Stimulated activated naive B cell treated with anti-CD40 and anti-IgM and Interleukin-4, amounts not matched to agents 10 μg/mL and 1 μg/mL and 100 μg/mL, for 72 hours (primary cell): Measurements from ENCODE around the gene BMP8A.
"Not testable (repeated sequence)": the region's sequence is repeated elsewhere in the genome, so short reads cannot be mapped to it uniquely, and the experiment has no call there.

Source experiments
- ATAC-seq, 2 donors: fragments of 150-1000 bp; cut with Tn5 transposase; replicated peaks; 2 replicates each; pipeline ENCODE4 v1.10.0; 2021; ENCODE audit warnings: moderate library complexity in 1 of 2
- DNase-seq: peaks from one replicate; pipeline ENCODE4 v3.0.0; 2021
- H3K27ac Mint-ChIP-seq: one replicate; pipeline ENCODE4 v1.8.0; 2022; ENCODE audit warnings: mild to moderate bottlenecking, mixed read lengths
- H3K27me3 Mint-ChIP-seq, 2 donors: one replicate each; pipeline ENCODE4 v1.8.0; 2022; ENCODE audit warnings: mixed read lengths in 2 of 2
- H3K36me3 Mint-ChIP-seq, 2 donors: one replicate each; pipeline ENCODE4 v1.8.0; 2022; ENCODE audit warnings: mixed read lengths in 2 of 2, mild to moderate bottlenecking in 1 of 2
- H3K4me1 Mint-ChIP-seq, 2 donors: one replicate each; pipeline ENCODE4 v1.8.0; 2022; ENCODE audit warnings: mixed read lengths in 2 of 2, mild to moderate bottlenecking in 1 of 2
- H3K4me3 Mint-ChIP-seq, 2 donors: one replicate each; pipeline ENCODE4 v1.8.0; 2022; ENCODE audit warnings: mild to moderate bottlenecking in 2 of 2, mixed read lengths in 2 of 2, moderate library complexity in 1 of 2
- H3K9me3 Mint-ChIP-seq, 2 donors: one replicate each; pipeline ENCODE4 v1.8.0; 2022; ENCODE audit warnings: mixed read lengths in 2 of 2, mild to moderate bottlenecking in 1 of 2

BMP8A gene

GRCh38 chr1:39490596-39491145 lies 765 bp upstream of the BMP8A start:
- no peaks in the 10 kb centered on the region for H3K9me3 Mint-ChIP-seq
- peak overlapping the region; percentile 95 for H3K27ac Mint-ChIP-seq
- peaks cover 25 to 29% of the 10 kb centered on the region in 2 donors for H3K27me3 Mint-ChIP-seq
- peak; percentile 18 to 30 for ATAC-seq
- peak overlapping the region; percentile 74 for H3K4me3 Mint-ChIP-seq
- H3K4me1 Mint-ChIP-seq = peaks cover 3 to 26% of the 10 kb centered on the region in 2 donors
- no peak for DNase-seq
- peaks cover 1 to 11% of the 10 kb centered on the region in 2 donors for H3K36me3 Mint-ChIP-seq

- Mint-ChIP-seq H3K4me1 (peaks cover 3 to 26% of the 10 kb centered on the region in 2 donors), H3K4me3 (peak overlapping the region; percentile 73 to 78), H3K27me3 (peaks cover 26 to 36% of the 10 kb centered on the region in 2 donors), H3K27ac (peak overlapping the region; percentile 42)
- not testable (repeated sequence) for ATAC-seq, DNase-seq, H3K9me3 Mint-ChIP-seq, H3K36me3 Mint-ChIP-seq
Observed at GRCh38 chr1:39492118-39493042, 944 bp downstream of the BMP8A start.

GRCh38 chr1:39493043-39493810 lies 1.8 kb downstream of the BMP8A start:
- H3K27ac Mint-ChIP-seq, DNase-seq, H3K36me3 Mint-ChIP-seq, ATAC-seq, H3K9me3 Mint-ChIP-seq: not testable (repeated sequence)
- Mint-ChIP-seq H3K27me3 (peaks cover 29 to 40% of the 10 kb centered on the region in 2 donors), H3K4me1 (peaks cover 3 to 26% of the 10 kb centered on the region in 2 donors), H3K4me3 (peak overlapping the region; percentile 34 to 67)

GRCh38 chr1:39494671-39495410 lies 3.4 kb downstream of the BMP8A start:
- Mint-ChIP-seq H3K4me3 (no peak overlapping the region), H3K9me3 (no peaks in the 10 kb centered on the region)
- no peak for ATAC-seq

GRCh38 chr1:39496520-39496919 lies 5.1 kb downstream of the BMP8A start:
- H3K4me1 Mint-ChIP-seq = peaks cover 0 to 20% of the 10 kb centered on the region in 2 donors
- H3K27me3 Mint-ChIP-seq = peaks cover 28 to 40% of the 10 kb centered on the region in 2 donors
- not testable (repeated sequence) for DNase-seq, H3K36me3 Mint-ChIP-seq, H3K4me3 Mint-ChIP-seq, H3K9me3 Mint-ChIP-seq, ATAC-seq, H3K27ac Mint-ChIP-seq

More at GRCh38 chr1:39494671-39495410, 3.4 kb downstream of the BMP8A start:
- no peak for DNase-seq
- H3K36me3 Mint-ChIP-seq = no peaks in the 10 kb centered on the region
- H3K4me1 Mint-ChIP-seq = peaks cover 3 to 26% of the 10 kb centered on the region in 2 donors
- H3K27ac Mint-ChIP-seq = peak overlapping the region; percentile 69
- H3K27me3 Mint-ChIP-seq = peaks cover 29 to 40% of the 10 kb centered on the region in 2 donors

GRCh38 chr1:39497585-39497984 lies 6.1 kb downstream of the BMP8A start:
- H3K36me3 Mint-ChIP-seq = no peaks in the 10 kb centered on the region
- peaks cover 28 to 34% of the 10 kb centered on the region in 2 donors for H3K27me3 Mint-ChIP-seq
- no peaks in the 10 kb centered on the region for H3K9me3 Mint-ChIP-seq
- peaks cover 0 to 15% of the 10 kb centered on the region in 2 donors for H3K4me1 Mint-ChIP-seq
- H3K27ac Mint-ChIP-seq = no peak overlapping the region
- DNase-seq (no peak), ATAC-seq (no peak)
- H3K4me3 Mint-ChIP-seq = no peak overlapping the region

GRCh38 chr1:39498096-39498710 lies 6.8 kb downstream of the BMP8A start:
- ATAC-seq, DNase-seq, H3K27ac Mint-ChIP-seq, H3K4me3 Mint-ChIP-seq, H3K9me3 Mint-ChIP-seq, H3K4me1 Mint-ChIP-seq, H3K36me3 Mint-ChIP-seq: not testable (repeated sequence)
- H3K27me3 Mint-ChIP-seq = peaks cover 22 to 28% of the 10 kb centered on the region in 2 donors

GRCh38 chr1:39498821-39499220 lies 7.4 kb downstream of the BMP8A start:
- H3K9me3 Mint-ChIP-seq, DNase-seq, H3K4me1 Mint-ChIP-seq, H3K27ac Mint-ChIP-seq, H3K4me3 Mint-ChIP-seq, ATAC-seq, H3K36me3 Mint-ChIP-seq: not testable (repeated sequence)
- peaks cover 17 to 21% of the 10 kb centered on the region in 2 donors for H3K27me3 Mint-ChIP-seq

- Mint-ChIP-seq H3K27ac (no peak overlapping the region), H3K27me3 (peaks cover 9 to 13% of the 10 kb centered on the region in 2 donors), H3K9me3 (no peaks in the 10 kb centered on the region), H3K4me3 (no peak overlapping the region), H3K36me3 (no peaks in the 10 kb centered on the region), H3K4me1 (no peaks in the 10 kb centered on the region)
- ATAC-seq = no peak
- DNase-seq = no peak
Observed at GRCh38 chr1:39499668-39500067, 8.2 kb downstream of the BMP8A start.

GRCh38 chr1:39500862-39501389 lies 9.5 kb downstream of the BMP8A start:
- no peaks in the 10 kb centered on the region for H3K36me3 Mint-ChIP-seq
- DNase-seq (no peak), ATAC-seq (no peak)
- no peaks in the 10 kb centered on the region for H3K9me3 Mint-ChIP-seq
- H3K27me3 Mint-ChIP-seq = peaks cover 9 to 11% of the 10 kb centered on the region in 2 donors
- no peaks in the 10 kb centered on the region for H3K4me1 Mint-ChIP-seq
- H3K4me3 Mint-ChIP-seq = no peak overlapping the region
- H3K27ac Mint-ChIP-seq = no peak overlapping the region

- DNase-seq (no peak), ATAC-seq (no peak)
- H3K27ac Mint-ChIP-seq = peak overlapping the region; percentile 42
- H3K4me3 Mint-ChIP-seq = no peak overlapping the region
- H3K27me3 Mint-ChIP-seq = peaks cover 7 to 9% of the 10 kb centered on the region in 2 donors
- no peaks in the 10 kb centered on the region for H3K9me3 Mint-ChIP-seq
- no peaks in the 10 kb centered on the region for H3K4me1 Mint-ChIP-seq
- H3K36me3 Mint-ChIP-seq = no peaks in the 10 kb centered on the region
Observed at GRCh38 chr1:39501666-39502065, 10.2 kb downstream of the BMP8A start.

- H3K4me1 Mint-ChIP-seq = peaks cover 6 to 15% of the 10 kb centered on the region in 2 donors
- ATAC-seq, H3K4me3 Mint-ChIP-seq, DNase-seq, H3K36me3 Mint-ChIP-seq, H3K27me3 Mint-ChIP-seq, H3K9me3 Mint-ChIP-seq, H3K27ac Mint-ChIP-seq: not testable (repeated sequence)
Observed at GRCh38 chr1:39504436-39504835, 13.0 kb downstream of the BMP8A start.

- H3K27me3 Mint-ChIP-seq = peaks cover under 1 to 10% of the 10 kb centered on the region in 2 donors
- no peak for DNase-seq
Observed at GRCh38 chr1:39505289-39505688, 13.9 kb downstream of the BMP8A start.

More at GRCh38 chr1:39505289-39505688, 13.9 kb downstream of the BMP8A start:
- Mint-ChIP-seq H3K27ac (no peak overlapping the region), H3K4me3 (no peak overlapping the region), H3K36me3 (no peaks in the 10 kb centered on the region), H3K4me1 (peaks cover 9 to 17% of the 10 kb centered on the region in 2 donors), H3K9me3 (no peaks in the 10 kb centered on the region)
- no peak for ATAC-seq
